NK-92 (cell line): Measurements from ENCODE around the gene RPS16.

Experiments
- DNase-seq: peaks from one replicate; lab custom pipeline; 2025; ENCODE audit not compliant: unreplicated experiment; lab: John Stamatoyannopoulos, UW

The RPS16 gene

DNA sequence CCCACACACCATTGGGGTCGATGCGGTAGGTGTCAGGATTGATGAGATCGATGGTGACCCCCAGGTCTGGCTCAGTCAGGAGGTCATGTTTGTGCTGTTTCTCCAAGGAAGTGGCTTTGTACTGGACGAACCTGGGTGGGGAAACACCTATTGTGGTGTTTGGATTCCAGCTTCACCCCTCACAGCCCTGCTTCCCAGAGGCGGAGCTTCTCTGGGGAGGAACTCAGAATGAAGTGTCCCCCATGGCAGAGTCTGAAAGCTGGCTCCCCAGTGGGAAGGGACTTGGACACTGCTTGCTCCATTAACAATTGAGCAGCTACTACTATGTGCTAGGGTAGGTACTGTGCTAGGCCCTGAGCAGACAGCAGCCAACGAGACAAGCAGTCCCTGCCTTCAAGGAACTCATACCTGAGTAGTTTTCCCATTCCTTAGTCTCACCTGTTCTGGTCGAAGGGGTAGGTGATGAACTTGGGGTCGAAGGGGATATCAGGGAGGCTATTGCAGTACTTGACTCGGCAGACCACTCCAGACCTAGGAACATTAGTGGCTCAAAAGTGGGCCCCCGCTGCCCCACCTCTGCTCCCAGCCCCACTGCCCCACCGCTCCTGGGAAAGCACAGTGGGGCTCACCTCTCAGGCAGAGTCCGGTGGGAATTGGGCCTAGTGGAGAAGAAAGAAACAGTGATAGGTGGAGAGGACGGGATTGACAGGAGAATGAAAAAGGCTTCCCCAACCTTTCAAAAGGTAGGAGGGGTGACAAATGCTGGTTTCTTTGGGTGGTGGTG, 45.9 kb downstream of the RPS16 start:
- no peak for DNase-seq

DNA sequence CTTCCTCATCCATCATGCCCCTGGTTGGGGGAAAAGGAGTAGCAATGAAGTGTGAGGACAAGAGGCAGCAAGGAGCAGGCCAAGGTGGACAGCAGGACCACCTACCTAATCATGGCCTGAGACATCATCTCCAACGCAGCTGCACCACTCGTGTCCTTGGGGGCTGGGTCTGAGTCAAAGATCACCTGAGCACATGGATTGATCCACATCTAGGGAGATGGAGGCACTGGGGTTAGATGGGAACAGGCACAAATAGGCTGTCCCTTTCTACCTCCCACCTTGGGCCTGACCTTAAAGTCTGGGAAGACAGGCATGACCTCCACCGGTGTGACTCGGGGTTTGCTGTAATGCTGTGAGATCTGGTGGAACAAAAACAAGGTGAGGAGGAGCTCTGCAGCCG, 47.1 kb downstream of the RPS16 start:
- DNase-seq: no peak

DNA sequence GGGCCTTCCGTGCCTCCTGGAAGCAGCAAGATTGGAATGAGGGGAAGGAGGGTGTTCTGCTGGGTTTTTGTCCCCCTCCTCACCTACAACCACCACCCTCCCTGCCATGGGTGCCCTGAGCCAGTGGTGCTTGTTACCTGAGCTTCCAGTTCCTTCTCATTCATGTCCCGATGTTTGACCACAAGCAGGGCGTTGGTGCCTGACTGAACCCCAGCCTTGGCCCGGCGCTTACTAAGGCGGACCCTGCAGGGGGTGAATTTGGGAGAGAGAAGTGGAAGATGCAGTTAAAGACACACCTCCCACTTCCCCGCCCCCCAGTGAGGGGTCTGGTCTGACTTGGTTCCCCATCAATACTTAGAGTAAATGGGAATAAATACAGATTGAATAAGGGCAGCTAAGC, 49.2 kb downstream of the RPS16 start:
- DNase-seq: no peak

DNA sequence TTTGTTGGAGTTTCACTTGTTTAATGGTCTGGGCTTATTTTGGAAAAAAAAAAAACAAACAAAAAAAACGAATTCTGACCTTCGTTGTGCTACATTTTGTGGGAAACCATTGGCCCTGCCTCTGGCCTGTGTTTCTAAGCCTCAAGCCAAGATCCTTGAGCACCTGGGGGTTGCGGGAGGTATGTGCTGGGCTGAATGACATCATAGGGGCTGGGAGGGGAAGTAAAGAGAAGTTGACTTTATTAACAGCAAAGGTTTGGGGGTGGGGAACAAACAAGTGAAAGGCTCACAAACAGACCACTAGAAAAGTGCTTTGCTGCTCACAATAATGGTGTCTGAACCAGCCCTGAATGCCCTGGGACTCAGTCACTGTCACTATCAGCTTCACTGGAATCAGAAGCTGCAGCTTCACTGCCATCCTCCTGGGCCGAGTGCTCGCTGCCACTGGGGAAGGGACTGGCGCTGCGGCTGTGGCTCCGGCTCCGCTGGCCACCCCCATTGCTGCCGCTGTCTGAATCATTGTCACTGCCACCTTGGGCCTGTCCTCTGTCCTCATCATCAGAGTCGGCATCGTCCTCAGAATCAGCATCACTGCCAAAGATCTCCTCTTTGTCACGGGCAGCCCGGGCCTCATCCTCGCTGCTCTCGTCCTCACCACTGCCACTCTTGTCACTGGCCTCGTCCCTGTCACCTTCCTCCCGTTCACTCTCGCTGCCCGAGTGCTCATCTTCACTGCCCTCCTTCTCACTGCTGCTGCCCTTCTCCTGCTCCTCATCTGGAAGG, 49.9 kb downstream of the RPS16 start:
- DNase-seq: no peak

DNA sequence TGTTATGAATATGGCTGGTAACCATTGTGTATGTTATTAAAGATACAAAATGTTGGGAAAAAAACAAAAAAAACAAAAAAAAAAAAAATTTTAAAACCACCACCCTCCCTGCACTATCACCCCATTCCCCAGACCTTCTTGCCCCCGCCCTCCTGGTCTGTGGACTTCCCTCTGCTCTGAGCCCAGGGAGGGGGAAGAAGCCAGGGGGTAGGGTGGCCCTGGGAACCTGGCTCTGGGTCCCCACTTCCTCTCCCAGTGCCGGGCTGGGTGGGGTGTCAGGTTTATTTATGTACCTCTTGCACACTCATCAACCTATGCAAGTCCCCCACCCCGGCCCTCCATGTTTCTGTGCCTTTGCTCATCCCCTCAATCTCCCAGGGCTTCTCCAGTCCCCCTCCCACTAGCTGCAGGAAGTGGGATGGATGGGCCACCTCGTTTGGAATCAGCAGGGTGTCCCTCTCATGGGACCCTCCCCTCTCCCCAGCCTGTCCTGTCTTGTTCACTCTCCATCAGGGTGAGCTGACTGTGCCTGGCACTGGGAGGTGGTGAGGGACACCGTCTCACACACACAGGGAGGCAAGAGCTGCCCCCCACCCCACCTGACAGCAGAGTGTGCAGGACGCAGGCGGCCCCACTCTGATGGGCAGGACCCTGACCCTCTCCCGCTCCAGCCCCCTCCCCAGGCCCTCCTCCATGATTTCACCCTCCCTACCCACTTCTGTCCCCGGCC, 50.7 kb downstream of the RPS16 start:
- DNase-seq: no peak
